Effector CD8-positive, alpha-beta T cell (primary cell): ENCODE results near the gene TSPAN2.

Source experiments
- DNase-seq: peaks from one replicate; lab custom pipeline; 2025; lab: John Stamatoyannopoulos, UW

TSPAN2 gene

DNA sequence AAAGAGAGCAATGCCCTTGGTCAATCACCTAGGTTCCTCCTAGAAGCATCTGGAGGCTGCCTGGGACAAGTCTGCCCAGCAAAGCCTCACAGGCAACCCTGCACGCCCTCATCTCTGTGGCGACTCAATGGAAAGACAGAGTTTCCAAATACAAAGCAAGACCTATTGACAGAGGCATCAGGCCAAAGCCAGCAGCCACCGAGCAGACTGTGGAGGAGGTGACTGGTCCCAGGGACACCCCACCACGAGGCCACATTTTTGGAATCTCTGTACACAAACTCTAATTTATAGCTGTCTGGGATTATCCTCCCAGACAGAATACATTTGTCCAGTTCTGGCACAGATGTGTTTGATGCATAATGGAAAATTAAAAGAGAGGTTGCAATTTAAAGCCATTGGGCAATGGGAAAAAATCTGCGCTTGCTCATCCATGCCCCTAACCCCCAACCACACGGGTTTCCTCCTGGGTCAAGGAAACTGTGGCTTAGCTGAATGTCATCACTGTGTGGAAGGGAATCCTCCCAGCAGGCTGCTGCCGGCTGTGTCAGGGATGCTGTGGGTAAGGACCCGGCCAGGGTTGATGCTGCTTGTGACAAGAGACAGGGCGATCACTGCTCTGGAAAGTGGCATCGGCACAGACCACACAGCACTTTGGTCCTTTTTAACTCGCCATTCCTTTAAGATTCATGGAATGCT, 14.3 kb downstream of the TSPAN2 start:
- DNase-seq, result no peak

DNA sequence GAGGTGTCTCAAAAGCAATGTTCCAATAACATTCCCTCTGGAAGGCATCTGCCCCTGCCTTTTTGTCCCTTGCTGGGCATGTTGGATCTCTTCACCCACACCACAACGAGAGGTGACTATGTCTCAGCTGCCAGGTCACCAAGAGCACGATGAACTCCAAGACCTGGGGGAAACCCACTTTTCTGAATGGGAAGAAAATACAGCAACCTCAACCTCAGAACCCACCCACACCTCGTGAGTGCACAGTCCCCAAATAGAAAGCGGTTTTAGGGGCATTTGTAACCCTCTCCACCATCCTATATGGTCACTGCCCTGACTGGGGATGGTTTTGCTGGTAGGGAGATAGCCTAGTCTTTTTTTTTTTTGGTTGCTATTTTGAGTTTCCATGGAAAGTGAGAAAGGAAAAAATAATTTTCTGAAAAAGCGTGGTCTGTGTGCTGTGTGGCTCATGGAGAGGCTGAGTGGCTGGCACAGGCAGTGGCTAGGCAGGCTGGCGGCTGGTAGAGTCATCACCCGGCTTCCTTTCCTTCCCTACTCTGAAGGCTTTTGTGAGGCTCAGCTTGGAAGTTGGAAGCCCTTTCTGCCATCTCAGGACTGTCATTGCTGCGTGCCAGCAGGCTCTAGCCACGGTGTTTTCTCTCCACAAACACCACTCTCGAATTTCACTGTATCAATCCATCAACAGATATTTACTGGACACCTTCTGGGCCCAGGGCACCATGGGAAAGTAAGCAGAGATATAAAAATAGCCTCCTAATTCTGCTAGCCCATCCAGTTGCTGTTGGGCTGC, 15.8 kb downstream of the TSPAN2 start:
- DNase-seq, result no peak

DNA sequence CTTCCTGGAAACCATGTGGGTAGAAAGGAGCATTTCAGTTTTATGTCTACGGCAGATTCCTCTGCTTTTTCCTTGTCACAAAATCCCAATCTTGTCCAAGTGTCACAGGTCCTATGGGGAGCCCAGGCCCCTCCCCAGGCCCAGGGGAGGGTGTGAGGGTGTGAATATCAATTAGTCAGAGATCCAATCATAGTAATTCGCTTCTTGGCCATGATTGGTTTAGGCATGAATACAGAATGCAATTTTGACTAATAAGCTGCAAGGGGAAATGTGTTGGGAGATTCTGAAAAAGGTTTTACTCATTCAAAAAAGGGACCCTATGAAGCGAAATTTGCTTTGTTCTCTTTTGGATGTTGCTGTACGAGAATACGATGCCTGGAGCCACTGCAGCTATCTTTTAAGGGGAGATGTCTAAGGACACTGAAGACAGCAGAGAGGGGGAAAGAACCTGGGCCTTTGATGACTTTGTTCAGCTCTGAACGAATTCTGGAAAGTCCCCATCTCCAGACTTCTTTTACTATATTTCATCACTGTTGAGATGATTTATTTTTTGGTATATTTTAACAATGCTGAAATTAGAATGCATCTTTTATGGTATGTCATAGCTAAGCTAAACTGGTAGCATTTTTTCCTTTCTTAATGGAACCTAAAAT, 18.2 kb downstream of the TSPAN2 start:
- no peak for DNase-seq

GRCh38 chr1:115069659-115070308, 19.5 kb downstream of the TSPAN2 start:
- no peak for DNase-seq

DNA sequence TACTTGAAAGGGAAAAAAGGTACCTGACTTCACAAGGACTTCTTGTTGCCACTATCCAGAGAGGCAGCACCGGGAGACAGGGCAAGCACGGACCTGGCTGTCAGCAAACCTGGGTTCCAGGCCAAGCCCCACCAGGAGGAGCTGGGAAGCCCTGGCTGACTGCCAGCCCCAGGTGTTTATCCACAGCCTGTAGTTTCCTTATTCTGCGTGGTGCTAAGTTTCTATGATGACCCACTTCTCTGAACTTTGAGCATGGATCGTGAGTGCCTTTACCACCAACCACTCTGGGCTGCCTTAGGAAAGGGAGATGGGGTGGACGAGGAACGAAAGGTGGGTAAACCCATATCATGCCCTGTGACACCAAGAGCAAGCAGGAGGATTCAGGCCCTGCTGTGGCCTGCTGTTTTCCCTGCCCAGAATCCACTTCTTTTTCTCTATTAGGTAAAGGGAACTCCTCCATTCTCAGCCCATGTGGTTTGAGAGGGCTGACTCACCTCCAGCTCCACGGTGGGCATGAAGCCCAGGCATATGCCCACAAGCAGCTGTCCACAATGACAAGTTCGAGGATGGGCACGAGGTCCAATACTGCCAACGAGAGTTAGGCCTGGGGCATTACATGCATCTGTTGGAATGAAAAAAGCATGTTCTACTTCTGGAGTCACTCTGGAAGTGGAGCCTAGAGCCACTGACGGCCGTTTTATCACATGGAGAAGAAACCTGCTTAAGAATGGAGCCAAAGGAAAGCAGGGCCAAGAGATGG, 20.3 kb downstream of the TSPAN2 start:
- no peak for DNase-seq

GRCh38 chr1:115067161-115067859, 22.0 kb downstream of the TSPAN2 start:
- no peak for DNase-seq

DNA sequence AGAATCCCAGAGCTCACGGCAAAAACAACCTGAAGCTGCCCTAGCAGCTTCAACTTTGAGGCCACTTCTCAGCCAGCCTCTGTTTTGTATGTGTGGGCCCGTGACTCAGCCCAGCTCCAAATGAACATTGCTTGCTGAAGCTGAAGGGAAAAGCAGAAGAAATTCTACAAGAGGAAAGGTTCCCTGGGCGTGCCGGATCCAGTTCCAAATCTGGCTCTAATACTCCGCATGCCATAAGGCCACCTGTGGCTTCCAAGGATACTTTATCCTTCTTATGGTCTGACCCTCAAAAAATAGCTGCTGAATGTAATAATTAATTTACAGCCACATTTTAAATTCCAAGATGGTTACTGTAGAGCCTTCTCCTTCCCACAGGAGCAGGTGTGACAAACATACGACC, 24.3 kb downstream of the TSPAN2 start:
- no peak for DNase-seq

DNA sequence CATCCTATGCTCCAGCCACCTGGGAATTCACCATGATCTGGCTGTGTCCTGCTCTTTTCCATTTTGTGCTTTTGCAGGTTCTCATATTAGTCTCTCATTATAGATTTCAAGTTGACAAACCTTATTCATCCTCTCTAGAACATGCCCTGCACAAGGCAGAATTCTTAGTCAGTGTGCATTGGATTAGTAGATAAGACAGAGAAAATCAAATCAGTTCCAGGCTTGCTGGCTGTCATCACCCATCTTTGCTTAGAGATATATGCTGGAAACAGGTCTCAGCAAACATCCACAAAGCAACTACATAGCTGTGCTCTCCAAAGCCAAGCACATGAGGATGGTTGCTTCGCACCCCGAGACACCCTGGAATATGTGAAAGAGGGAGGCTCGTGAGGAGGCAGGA, 24.8 kb downstream of the TSPAN2 start:
- DNase-seq, result no peak

DNA sequence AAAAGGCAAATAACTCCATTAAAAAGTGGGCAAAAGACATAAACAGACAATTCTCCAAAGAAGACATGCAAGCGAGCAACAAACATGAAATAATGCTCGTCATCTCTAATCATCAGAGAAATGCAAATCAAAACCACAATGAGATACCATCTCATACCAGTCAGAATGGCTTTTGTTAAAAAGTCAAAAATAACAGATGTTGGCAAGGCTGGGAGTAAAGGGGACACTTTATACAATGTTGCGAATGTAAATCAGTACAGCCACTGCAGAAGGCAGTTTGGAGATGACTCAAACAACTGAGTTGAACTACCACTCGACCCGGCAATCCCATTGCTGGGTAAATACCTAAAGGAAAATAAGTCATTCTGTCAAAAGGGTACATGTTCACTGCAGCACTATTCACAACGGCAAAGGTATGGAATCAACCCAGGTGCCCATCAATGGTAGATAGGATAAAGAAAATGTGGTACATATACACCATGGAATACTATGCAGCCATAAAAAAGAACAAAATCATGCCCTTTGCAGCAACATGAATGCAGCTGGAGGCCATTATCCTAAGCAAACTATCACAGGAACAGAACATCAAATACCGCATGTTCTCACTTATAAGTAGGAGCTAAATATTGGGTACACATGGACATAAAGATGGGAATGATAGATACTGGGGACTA, 25.9 kb downstream of the TSPAN2 start:
- no peak for DNase-seq

GRCh38 chr1:115062542-115063004, 26.7 kb downstream of the TSPAN2 start:
- DNase-seq, result peak; percentile 77

DNA sequence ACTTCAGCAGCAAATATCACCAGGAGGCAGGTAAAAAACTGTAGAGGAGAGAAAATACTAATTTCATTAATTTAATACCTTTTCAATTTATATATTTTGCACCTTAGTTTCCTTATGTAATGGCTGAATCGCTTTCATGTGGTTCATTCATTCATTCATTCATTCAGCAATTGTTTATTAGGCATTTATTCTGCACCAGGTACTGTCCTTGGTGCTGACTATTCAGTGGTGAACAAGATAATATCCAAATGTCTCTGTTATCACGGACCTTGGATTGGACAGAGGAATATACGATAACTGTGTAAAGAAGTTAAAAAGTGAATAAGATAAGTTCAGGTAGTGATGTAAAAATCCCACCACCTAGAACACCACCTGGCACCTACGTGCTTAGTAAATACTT, 28.8 kb downstream of the TSPAN2 start:
- no peak for DNase-seq

DNA sequence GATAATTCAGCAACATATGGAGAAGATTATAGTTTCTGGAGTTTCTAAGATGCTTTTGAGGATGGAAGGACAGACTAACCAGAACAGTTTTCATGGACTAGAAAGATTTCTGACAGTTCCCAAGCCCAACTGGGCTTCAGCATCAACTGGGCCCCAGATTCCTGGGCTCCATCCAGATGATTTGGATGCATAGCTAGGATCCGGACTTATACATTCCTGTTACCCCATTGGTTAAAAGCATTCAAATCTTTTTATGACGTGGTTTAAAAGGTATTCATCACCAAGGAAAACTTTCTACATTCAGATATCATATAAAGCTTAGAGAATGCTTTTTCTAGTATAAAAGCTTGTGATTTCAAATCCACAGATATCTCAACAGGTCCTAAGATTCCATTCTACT, 30.0 kb downstream of the TSPAN2 start:
- no peak for DNase-seq

GRCh38 chr1:115057661-115058254, 31.5 kb downstream of the TSPAN2 start:
- no peak for DNase-seq

GRCh38 chr1:115056395-115056798, 32.9 kb downstream of the TSPAN2 start:
- DNase-seq, result no peak

- peak; percentile 29 for DNase-seq
Observed at GRCh38 chr1:115052454-115053083, 36.7 kb downstream of the TSPAN2 start.

DNA sequence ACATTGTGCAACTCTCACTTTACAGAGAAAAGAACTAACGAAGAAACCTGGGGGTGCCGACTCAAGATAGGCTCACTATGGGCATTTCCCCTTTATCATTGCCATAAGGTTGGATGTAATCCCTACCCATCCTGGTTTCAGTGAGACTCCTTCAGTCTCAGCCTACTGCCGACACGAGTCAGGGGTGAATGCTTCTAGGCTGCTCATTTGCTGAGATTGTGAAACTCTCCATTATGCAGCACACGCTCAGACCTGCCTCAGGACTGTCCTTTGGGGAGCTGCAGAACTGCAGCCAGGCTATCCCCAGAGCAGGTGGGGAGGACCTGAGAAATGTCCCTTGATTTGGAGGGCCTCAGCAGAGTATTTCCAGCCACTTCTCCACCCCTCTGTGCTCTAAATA, 37.5 kb downstream of the TSPAN2 start:
- DNase-seq, result no peak

- no peak for DNase-seq
Observed at GRCh38 chr1:115046751-115047150, 42.6 kb downstream of the TSPAN2 start.

GRCh38 chr1:115041654-115042053, 47.6 kb downstream of the TSPAN2 start:
- no peak for DNase-seq

GRCh38 chr1:115040501-115040900, 48.8 kb downstream of the TSPAN2 start:
- no peak for DNase-seq
